Neural progenitor cell (in vitro differentiated cells): ENCODE measurements around the gene MYB. TPM values are rescaled to one million over a fixed set of nuclear protein-coding genes. Genes with fewer than 3 reads are reported as not detected.

Experiments
- DNase-seq: peaks from one replicate; pipeline ENCODE4 v3.0.0-alpha.2; 2016; ENCODE audit warnings: low spot score
- H2AFZ ChIP-seq: fragments of 200-600 bp; sonication (generic); replicated peaks from 2 replicates; pipeline ENCODE4 v1.6.1; 2016; ENCODE audit warnings: antibody characterized with exemption
- H3F3A ChIP-seq: fragments of 200-600 bp; sonication (generic); 2 replicates; pipeline ENCODE4 v1.6.1; 2016; ENCODE audit warnings: antibody characterized with exemption, low read depth
- H3K27ac ChIP-seq: fragments of 200-600 bp; sonication (generic); 2 replicates; pipeline ENCODE4 v1.5.1; 2016; ENCODE audit warnings: mild to moderate bottlenecking
- H3K27me3 ChIP-seq: fragments of 200-600 bp; sonication (generic); 2 replicates; pipeline ENCODE4 v1.6.1; 2016; ENCODE audit warnings: mild to moderate bottlenecking, moderate library complexity
- H3K36me3 ChIP-seq: fragments of 200-600 bp; sonication (generic); 2 replicates; pipeline ENCODE4 v1.5.1; 2016
- H3K4me1 ChIP-seq: fragments of 200-600 bp; sonication (generic); 2 replicates; pipeline ENCODE4 v1.6.1; 2016; ENCODE audit warnings: mixed run types
- H3K4me2 ChIP-seq: fragments of 200-600 bp; sonication (generic); 2 replicates; pipeline ENCODE4 v1.6.1; 2016
- H3K4me3 ChIP-seq: fragments of 200-600 bp; sonication (generic); 2 replicates; pipeline ENCODE4 v1.5.1; 2016
- H3K79me2 ChIP-seq: fragments of 200-600 bp; sonication (generic); 2 replicates; pipeline ENCODE4 v1.6.1; 2016; ENCODE audit warnings: low read depth
- H3K9ac ChIP-seq: fragments of 200-600 bp; sonication (generic); 2 replicates; pipeline ENCODE4 v1.6.1; 2016
- H3K9me3 ChIP-seq: fragments of 200-600 bp; sonication (generic); 2 replicates; pipeline ENCODE4 v1.5.1; 2016; ENCODE audit warnings: low read depth
- H4K20me1 ChIP-seq: fragments of 200-600 bp; sonication (generic); 2 replicates; pipeline ENCODE4 v1.6.1; 2016; ENCODE audit warnings: low read depth
- H3K27ac Mint-ChIP-seq: 3 replicates; pipeline ENCODE4 v1.8.0; 2021; ENCODE audit warnings: mixed read lengths
- H3K27me3 Mint-ChIP-seq: 2 replicates; pipeline ENCODE4 v1.8.0; 2022; ENCODE audit warnings: low read depth, mild to moderate bottlenecking, inconsistent platforms, moderate library complexity, mixed read lengths; ENCODE audit not compliant: insufficient read depth
- H3K36me3 Mint-ChIP-seq: 3 replicates; pipeline ENCODE4 v1.8.0; 2021; ENCODE audit warnings: mixed read lengths
- H3K4me1 Mint-ChIP-seq: 3 replicates; pipeline ENCODE4 v1.8.0; 2021; ENCODE audit warnings: mixed read lengths
- H3K4me3 Mint-ChIP-seq: 3 replicates; pipeline ENCODE4 v1.8.0; 2021; ENCODE audit warnings: mild to moderate bottlenecking, moderate library complexity, mixed read lengths
- H3K9me3 Mint-ChIP-seq: 3 replicates; pipeline ENCODE4 v1.8.0; 2020; ENCODE audit warnings: mixed read lengths
- CTCF ChIP-seq: fragments of 200-600 bp; sonication (generic); IDR thresholded peaks from 2 replicates; pipeline ENCODE4 v1.5.1; 2017; ENCODE audit warnings: antibody characterized with exemption, mild to moderate bottlenecking
- EZH2 ChIP-seq: fragments of 200-600 bp; sonication (generic); IDR thresholded peaks from 2 replicates; pipeline ENCODE4 v1.6.1; 2017; ENCODE audit warnings: antibody characterized with exemption, mild to moderate bottlenecking, moderate library complexity
- EZH2phosphoT487 ChIP-seq: fragments of 200-600 bp; sonication (generic); IDR thresholded peaks from 2 replicates; pipeline ENCODE4 v1.6.1; 2017; ENCODE audit warnings: antibody characterized with exemption
- total RNA-seq: library from RNA; depleted of rRNA; stranded (reverse); fragments of >200 nt; gene quantifications from 2 replicates; pipeline ENCODE4 v1.2.3, GENCODE V29; 2015; ENCODE audit warnings: low replicate concordance

MYB gene
- total RNA-seq, 1 donor from 2014 or later: 3.0 TPM

DNA sequence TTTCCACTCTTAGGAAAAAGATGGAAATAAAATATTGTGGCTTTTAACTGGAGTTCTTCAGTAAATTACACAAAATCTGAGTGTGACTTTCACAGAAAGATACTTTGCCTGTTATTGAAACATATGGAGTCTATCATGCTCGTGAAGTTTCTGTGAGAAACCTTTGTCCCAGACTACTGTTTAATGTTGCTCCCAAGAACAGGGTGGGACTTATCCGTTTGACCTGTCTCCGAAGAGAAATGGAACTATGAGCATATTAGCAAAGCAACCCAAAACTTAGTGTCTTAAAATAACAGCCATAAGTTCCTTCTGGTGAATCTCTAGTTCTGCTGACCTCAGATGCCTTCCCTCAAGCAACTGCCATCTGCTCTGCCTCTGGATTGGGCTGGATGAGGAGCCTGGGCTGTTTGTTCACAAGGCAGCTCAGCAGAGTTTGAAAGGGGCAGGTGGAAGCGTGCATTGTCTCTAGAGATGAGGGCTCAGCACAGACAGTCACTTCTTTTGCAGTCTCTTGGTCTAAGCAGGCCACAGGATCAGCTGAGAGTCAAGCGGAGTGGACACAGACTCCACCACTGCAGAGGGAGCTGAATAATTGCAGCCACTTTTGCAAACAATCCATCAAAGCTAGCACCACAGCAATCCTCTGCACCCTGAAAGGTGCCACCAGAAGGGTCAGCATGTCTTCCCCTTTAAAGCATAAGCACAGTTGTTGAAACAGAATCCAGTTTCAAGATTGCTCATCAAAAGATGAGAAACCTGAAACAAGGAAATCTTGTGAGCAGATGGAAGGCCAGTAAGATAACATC lies 52.8 kb downstream of the MYB start:
- H2AFZ ChIP-seq: peak overlapping the region; percentile 60

GRCh38 chr6:135234492-135234780 lies 53.3 kb downstream of the MYB start:
- no peaks in the 10 kb centered on the region for H3K36me3 Mint-ChIP-seq
- Histone ChIP-seq H3K9me3 (no peaks in the 10 kb centered on the region), H3K4me3 (no peak overlapping the region), H3K36me3 (no peaks in the 10 kb centered on the region), H3F3A (no peaks in the 10 kb centered on the region), H3K4me2 (no peak overlapping the region), H3K27ac (no peak overlapping the region), H3K4me1 (no peaks in the 10 kb centered on the region), H2AFZ (no peak overlapping the region), H3K27me3 (no peaks in the 10 kb centered on the region), H4K20me1 (no peaks in the 10 kb centered on the region), H3K9ac (no peak overlapping the region), H3K79me2 (no peaks in the 10 kb centered on the region)
- no peak for TF ChIP-seq CTCF
- no peak for TF ChIP-seq EZH2phosphoT487
- TF ChIP-seq EZH2: no peak
- peaks cover 6% of the 10 kb centered on the region for H3K27me3 Mint-ChIP-seq
- peaks cover 2% of the 10 kb centered on the region for H3K9me3 Mint-ChIP-seq
- no peak overlapping the region for H3K27ac Mint-ChIP-seq
- DNase-seq: no peak
- peaks cover 3% of the 10 kb centered on the region for H3K4me1 Mint-ChIP-seq
- H3K4me3 Mint-ChIP-seq: no peak overlapping the region

More for the DNA sequence above, 52.8 kb downstream of the MYB start:
- Histone ChIP-seq H3K4me3 (no peak overlapping the region), H3K9ac (no peak overlapping the region), H3K27me3 (no peaks in the 10 kb centered on the region), H3F3A (no peaks in the 10 kb centered on the region), H3K4me1 (no peaks in the 10 kb centered on the region), H3K4me2 (no peak overlapping the region), H3K27ac (no peak overlapping the region), H3K9me3 (no peaks in the 10 kb centered on the region), H3K79me2 (no peaks in the 10 kb centered on the region), H4K20me1 (no peaks in the 10 kb centered on the region), H3K36me3 (no peaks in the 10 kb centered on the region)
- no peak for TF ChIP-seq CTCF
- TF ChIP-seq EZH2phosphoT487: no peak
- no peak for TF ChIP-seq EZH2
- no peak overlapping the region for H3K4me3 Mint-ChIP-seq
- peaks cover 3% of the 10 kb centered on the region for H3K4me1 Mint-ChIP-seq
- no peaks in the 10 kb centered on the region for H3K36me3 Mint-ChIP-seq
- peaks cover 4% of the 10 kb centered on the region for H3K27me3 Mint-ChIP-seq
- DNase-seq: peak; percentile 27
- H3K9me3 Mint-ChIP-seq: peaks cover 2% of the 10 kb centered on the region
- no peak overlapping the region for H3K27ac Mint-ChIP-seq

GRCh38 chr6:135235716-135236115 lies 54.6 kb downstream of the MYB start:
- TF ChIP-seq EZH2 (no peak), CTCF (no peak), EZH2phosphoT487 (no peak)
- H3K27me3 Mint-ChIP-seq: peaks cover 5% of the 10 kb centered on the region

More at GRCh38 chr6:135235716-135236115, 54.6 kb downstream of the MYB start:
- no peak overlapping the region for H3K27ac ChIP-seq
- no peaks in the 10 kb centered on the region for H3F3A ChIP-seq
- no peaks in the 10 kb centered on the region for H3K4me1 ChIP-seq
- H3K36me3 Mint-ChIP-seq: no peaks in the 10 kb centered on the region
- no peaks in the 10 kb centered on the region for H3K36me3 ChIP-seq
- peak overlapping the region; percentile 72 for H2AFZ ChIP-seq
- no peaks in the 10 kb centered on the region for H3K27me3 ChIP-seq
- no peak for DNase-seq
- no peaks in the 10 kb centered on the region for H3K79me2 ChIP-seq
- H3K4me1 Mint-ChIP-seq: peaks cover 3% of the 10 kb centered on the region
- H4K20me1 ChIP-seq: no peaks in the 10 kb centered on the region
- H3K4me3 Mint-ChIP-seq: no peak overlapping the region
- H3K9ac ChIP-seq: no peak overlapping the region
- peaks cover 2% of the 10 kb centered on the region for H3K9me3 Mint-ChIP-seq
- no peak overlapping the region for H3K4me2 ChIP-seq
- H3K27ac Mint-ChIP-seq: no peak overlapping the region
- H3K4me3 ChIP-seq: no peak overlapping the region
- H3K9me3 ChIP-seq: no peaks in the 10 kb centered on the region
